HEK293 (cell line): ENCODE data around the gene VCL.

Source experiments
- GLI2 ChIP-seq: fragments of 450-650 bp; formaldehyde crosslinking; IDR thresholded peaks from 2 replicates; pipeline ENCODE4; 2017; ENCODE audit warnings: missing biosample characterization, missing genetic modification characterization, low read depth, borderline replicate concordance
- SCRT2 ChIP-seq: fragments of 450-650 bp; formaldehyde crosslinking; IDR thresholded peaks from 2 replicates; pipeline ENCODE4 v1.5.1; 2016; ENCODE audit warnings: missing biosample characterization, missing genetic modification characterization
- SP3 ChIP-seq: fragments of 450-650 bp; formaldehyde crosslinking; IDR thresholded peaks from 2 replicates; pipeline ENCODE4 v1.5.1; 2016; ENCODE audit warnings: missing biosample characterization, missing genetic modification characterization
- WT1 ChIP-seq: fragments of 450-650 bp; formaldehyde crosslinking; IDR thresholded peaks from 2 replicates; pipeline ENCODE4 v1.5.1; 2016; ENCODE audit warnings: missing biosample characterization, missing genetic modification characterization
- ZBTB7A ChIP-seq: fragments of 450-650 bp; formaldehyde crosslinking; IDR thresholded peaks from 2 replicates; pipeline ENCODE4 v1.5.1; 2016; ENCODE audit warnings: low read depth, missing biosample characterization, missing genetic modification characterization
- ZFHX2 ChIP-seq: fragments of 450-650 bp; formaldehyde crosslinking; conservative IDR thresholded peaks from 2 replicates; pipeline ENCODE4 v1.5.1; 2016; ENCODE audit warnings: missing biosample characterization, missing genetic modification characterization
- ZFP37 ChIP-seq: fragments of 450-650 bp; formaldehyde crosslinking; IDR thresholded peaks from 2 replicates; pipeline ENCODE4 v1.5.1; 2016; ENCODE audit warnings: missing biosample characterization, missing genetic modification characterization
- ZNF19 ChIP-seq: fragments of 450-650 bp; formaldehyde crosslinking; IDR thresholded peaks from 2 replicates; pipeline ENCODE4; 2016; ENCODE audit warnings: missing biosample characterization, missing genetic modification characterization, low read depth
- ZNF2 ChIP-seq: fragments of 450-650 bp; formaldehyde crosslinking; IDR thresholded peaks from 2 replicates; pipeline ENCODE4 v1.5.1; 2016; ENCODE audit warnings: missing biosample characterization, missing genetic modification characterization
- ZNF211 ChIP-seq: fragments of 450-650 bp; formaldehyde crosslinking; IDR thresholded peaks from 2 replicates; pipeline ENCODE4 v1.5.1; 2016; ENCODE audit warnings: low read depth, missing biosample characterization, missing genetic modification characterization
- ZNF239 ChIP-seq: fragments of 450-650 bp; formaldehyde crosslinking; IDR thresholded peaks from 2 replicates; pipeline ENCODE4 v1.5.1; 2016; ENCODE audit warnings: missing biosample characterization, missing genetic modification characterization
- ZNF335 ChIP-seq: fragments of 450-650 bp; formaldehyde crosslinking; conservative IDR thresholded peaks from 2 replicates; pipeline ENCODE4 v1.5.1; 2016; ENCODE audit warnings: missing biosample characterization, missing genetic modification characterization
- ZNF341 ChIP-seq: fragments of 450-650 bp; formaldehyde crosslinking; IDR thresholded peaks from 2 replicates; pipeline ENCODE4; 2016; ENCODE audit warnings: low read depth, missing biosample characterization, missing genetic modification characterization
- ZNF37A ChIP-seq: fragments of 450-650 bp; IDR thresholded peaks from 2 replicates; pipeline ENCODE4 v1.5.1; 2018; ENCODE audit warnings: missing biosample characterization, missing genetic modification characterization
- ZNF529 ChIP-seq: fragments of 450-650 bp; formaldehyde crosslinking; IDR thresholded peaks from 2 replicates; pipeline ENCODE4 v1.5.1; 2017; ENCODE audit warnings: missing genetic modification characterization, missing biosample characterization; ENCODE audit not compliant: insufficient replicate concordance
- ZNF623 ChIP-seq: fragments of 450-650 bp; formaldehyde crosslinking; IDR thresholded peaks from 2 replicates; pipeline ENCODE4 v1.5.1; 2016; ENCODE audit warnings: missing biosample characterization, missing genetic modification characterization
- ZNF654 ChIP-seq: fragments of 450-650 bp; formaldehyde crosslinking; IDR thresholded peaks from 2 replicates; pipeline ENCODE4 v1.5.1; 2016; ENCODE audit warnings: low read depth, missing biosample characterization, missing genetic modification characterization
- ZNF670 ChIP-seq: fragments of 450-650 bp; formaldehyde crosslinking; IDR thresholded peaks from 2 replicates; pipeline ENCODE4 v1.5.1; 2016; ENCODE audit warnings: missing biosample characterization, missing genetic modification characterization, low read depth
- ZNF785 ChIP-seq: fragments of 450-650 bp; formaldehyde crosslinking; IDR thresholded peaks from 2 replicates; pipeline ENCODE4 v1.5.1; 2016; ENCODE audit warnings: missing biosample characterization, missing genetic modification characterization
- ZSCAN16 ChIP-seq: fragments of 450-650 bp; formaldehyde crosslinking; IDR thresholded peaks from 2 replicates; pipeline ENCODE4 v1.5.1; 2016; ENCODE audit warnings: missing biosample characterization, missing genetic modification characterization
- TF ChIP-seq, protein P1 (sequence below): fragments of 450-650 bp; formaldehyde crosslinking; IDR thresholded peaks from 2 replicates; pipeline ENCODE4 v1.5.1; 2017; ENCODE audit warnings: missing biosample characterization, missing genetic modification characterization
- TF ChIP-seq, protein P2 (sequence below): fragments of 450-650 bp; formaldehyde crosslinking; IDR thresholded peaks from 2 replicates; pipeline ENCODE4 v1.5.1; 2016; ENCODE audit warnings: missing biosample characterization, missing genetic modification characterization
- TF ChIP-seq, protein P3 (sequence below): fragments of 450-650 bp; formaldehyde crosslinking; conservative IDR thresholded peaks from 2 replicates; pipeline ENCODE4 v1.5.1; 2016; ENCODE audit warnings: low read depth, missing biosample characterization, missing genetic modification characterization
- TF ChIP-seq, protein P4 (sequence below): fragments of 450-650 bp; formaldehyde crosslinking; IDR thresholded peaks from 2 replicates; pipeline ENCODE4 v1.5.1; 2016; ENCODE audit warnings: missing biosample characterization, missing genetic modification characterization
- TF ChIP-seq, protein P5 (sequence below): fragments of 450-650 bp; formaldehyde crosslinking; IDR thresholded peaks from 2 replicates; pipeline ENCODE4 v1.5.1; 2016; ENCODE audit warnings: missing biosample characterization, missing genetic modification characterization, low read depth
- TF ChIP-seq, protein P6 (sequence below): fragments of 450-650 bp; formaldehyde crosslinking; IDR thresholded peaks from 2 replicates; pipeline ENCODE4 v1.5.1; 2017; ENCODE audit warnings: missing biosample characterization, missing genetic modification characterization

The VCL gene

DNA sequence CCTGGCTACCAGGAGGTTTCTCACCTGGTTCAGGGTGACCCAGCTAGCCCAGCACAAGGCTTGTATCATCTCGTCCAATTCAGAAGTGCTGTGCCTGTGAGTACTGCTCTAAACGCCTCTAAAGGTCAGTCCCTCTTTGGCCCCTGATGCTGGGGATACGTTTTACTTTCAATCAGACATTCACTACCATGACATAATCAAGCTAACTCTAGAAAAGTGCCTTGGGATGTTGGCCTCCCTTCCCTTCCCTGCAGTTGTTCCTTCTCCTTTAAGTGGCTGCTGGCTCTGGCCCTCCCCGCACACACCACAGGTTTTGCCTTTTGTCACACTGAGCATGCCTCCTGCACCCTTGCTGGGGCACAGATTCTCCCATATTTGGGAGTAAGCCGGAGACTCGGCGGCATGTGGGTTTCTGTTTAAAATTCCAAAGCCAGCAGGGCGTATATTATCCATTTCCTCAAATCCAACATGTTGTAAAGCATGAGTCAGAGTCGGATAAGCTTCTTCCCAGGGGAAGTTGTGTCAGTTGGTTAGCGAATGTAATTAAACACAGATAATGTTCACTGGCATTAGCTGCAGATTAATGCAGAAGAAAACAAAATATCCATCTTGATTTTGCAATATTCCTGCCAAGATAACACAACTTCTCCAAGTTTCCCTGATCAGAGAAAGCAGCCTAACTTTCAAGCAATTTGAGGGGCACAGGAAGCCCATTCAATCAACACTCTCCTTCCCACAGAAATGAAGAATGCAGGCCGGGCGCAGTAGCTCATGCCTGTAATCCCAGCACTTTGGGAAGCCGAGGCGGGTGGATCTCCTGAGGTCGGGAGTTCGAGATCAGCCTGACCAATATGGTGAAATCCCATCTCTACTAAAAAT lies 31.8 kb upstream of the VCL start (continued):
- TF ChIP-seq, protein P1, sequence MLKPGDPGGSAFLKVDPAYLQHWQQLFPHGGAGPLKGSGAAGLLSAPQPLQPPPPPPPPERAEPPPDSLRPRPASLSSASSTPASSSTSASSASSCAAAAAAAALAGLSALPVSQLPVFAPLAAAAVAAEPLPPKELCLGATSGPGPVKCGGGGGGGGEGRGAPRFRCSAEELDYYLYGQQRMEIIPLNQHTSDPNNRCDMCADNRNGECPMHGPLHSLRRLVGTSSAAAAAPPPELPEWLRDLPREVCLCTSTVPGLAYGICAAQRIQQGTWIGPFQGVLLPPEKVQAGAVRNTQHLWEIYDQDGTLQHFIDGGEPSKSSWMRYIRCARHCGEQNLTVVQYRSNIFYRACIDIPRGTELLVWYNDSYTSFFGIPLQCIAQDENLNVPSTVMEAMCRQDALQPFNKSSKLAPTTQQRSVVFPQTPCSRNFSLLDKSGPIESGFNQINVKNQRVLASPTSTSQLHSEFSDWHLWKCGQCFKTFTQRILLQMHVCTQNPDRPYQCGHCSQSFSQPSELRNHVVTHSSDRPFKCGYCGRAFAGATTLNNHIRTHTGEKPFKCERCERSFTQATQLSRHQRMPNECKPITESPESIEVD (tag by site-specific recombination), result peak; percentile 99
- TF ChIP-seq ZNF623 (tag by site-specific recombination) (peak; percentile 28), ZBTB7A (tag by site-specific recombination) (no peak), ZNF211 (tag by site-specific recombination) (no peak), ZNF2 (tag by site-specific recombination) (peak; percentile 76), GLI2 (tag by site-specific recombination) (peak; percentile 91; the same call in 1 of the 2 replicates), ZNF654 (no peak), ZNF529 (tag by site-specific recombination) (no peak), ZNF670 (tag by site-specific recombination) (no peak), SP3 (tag by site-specific recombination) (no peak; the same call in 1 of the 2 replicates), ZNF785 (no peak), ZNF37A (tag by site-specific recombination) (no peak), ZFP37 (tag by site-specific recombination) (0 out of 2 replicates have a peak, but pooled peaks have one; percentile 48), SCRT2 (tag by site-specific recombination) (peak; percentile 98), ZFHX2 (0 out of 2 replicates have a peak, but pooled peaks have one; percentile 13), ZNF341 (tag by site-specific recombination) (peak; percentile 92), ZNF335 (peak; percentile 52), ZNF239 (tag by site-specific recombination) (no peak), ZNF19 (no peak), WT1 (tag by site-specific recombination) (peak; percentile 86), ZSCAN16 (tag by site-specific recombination) (no peak)
- TF ChIP-seq, protein P2, sequence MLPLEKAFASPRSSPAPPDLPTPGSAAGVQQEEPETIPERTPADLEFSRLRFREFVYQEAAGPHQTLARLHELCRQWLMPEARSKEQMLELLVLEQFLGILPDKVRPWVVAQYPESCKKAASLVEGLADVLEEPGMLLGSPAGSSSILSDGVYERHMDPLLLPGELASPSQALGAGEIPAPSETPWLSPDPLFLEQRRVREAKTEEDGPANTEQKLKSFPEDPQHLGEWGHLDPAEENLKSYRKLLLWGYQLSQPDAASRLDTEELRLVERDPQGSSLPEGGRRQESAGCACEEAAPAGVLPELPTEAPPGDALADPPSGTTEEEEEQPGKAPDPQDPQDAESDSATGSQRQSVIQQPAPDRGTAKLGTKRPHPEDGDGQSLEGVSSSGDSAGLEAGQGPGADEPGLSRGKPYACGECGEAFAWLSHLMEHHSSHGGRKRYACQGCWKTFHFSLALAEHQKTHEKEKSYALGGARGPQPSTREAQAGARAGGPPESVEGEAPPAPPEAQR, result no peak
- TF ChIP-seq, protein P3, sequence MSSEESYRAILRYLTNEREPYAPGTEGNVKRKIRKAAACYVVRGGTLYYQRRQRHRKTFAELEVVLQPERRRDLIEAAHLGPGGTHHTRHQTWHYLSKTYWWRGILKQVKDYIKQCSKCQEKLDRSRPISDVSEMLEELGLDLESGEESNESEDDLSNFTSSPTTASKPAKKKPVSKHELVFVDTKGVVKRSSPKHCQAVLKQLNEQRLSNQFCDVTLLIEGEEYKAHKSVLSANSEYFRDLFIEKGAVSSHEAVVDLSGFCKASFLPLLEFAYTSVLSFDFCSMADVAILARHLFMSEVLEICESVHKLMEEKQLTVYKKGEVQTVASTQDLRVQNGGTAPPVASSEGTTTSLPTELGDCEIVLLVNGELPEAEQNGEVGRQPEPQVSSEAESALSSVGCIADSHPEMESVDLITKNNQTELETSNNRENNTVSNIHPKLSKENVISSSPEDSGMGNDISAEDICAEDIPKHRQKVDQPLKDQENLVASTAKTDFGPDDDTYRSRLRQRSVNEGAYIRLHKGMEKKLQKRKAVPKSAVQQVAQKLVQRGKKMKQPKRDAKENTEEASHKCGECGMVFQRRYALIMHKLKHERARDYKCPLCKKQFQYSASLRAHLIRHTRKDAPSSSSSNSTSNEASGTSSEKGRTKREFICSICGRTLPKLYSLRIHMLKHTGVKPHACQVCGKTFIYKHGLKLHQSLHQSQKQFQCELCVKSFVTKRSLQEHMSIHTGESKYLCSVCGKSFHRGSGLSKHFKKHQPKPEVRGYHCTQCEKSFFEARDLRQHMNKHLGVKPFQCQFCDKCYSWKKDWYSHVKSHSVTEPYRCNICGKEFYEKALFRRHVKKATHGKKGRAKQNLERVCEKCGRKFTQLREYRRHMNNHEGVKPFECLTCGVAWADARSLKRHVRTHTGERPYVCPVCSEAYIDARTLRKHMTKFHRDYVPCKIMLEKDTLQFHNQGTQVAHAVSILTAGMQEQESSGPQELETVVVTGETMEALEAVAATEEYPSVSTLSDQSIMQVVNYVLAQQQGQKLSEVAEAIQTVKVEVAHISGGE (tag by site-specific recombination), result no peak
- TF ChIP-seq, protein P4, sequence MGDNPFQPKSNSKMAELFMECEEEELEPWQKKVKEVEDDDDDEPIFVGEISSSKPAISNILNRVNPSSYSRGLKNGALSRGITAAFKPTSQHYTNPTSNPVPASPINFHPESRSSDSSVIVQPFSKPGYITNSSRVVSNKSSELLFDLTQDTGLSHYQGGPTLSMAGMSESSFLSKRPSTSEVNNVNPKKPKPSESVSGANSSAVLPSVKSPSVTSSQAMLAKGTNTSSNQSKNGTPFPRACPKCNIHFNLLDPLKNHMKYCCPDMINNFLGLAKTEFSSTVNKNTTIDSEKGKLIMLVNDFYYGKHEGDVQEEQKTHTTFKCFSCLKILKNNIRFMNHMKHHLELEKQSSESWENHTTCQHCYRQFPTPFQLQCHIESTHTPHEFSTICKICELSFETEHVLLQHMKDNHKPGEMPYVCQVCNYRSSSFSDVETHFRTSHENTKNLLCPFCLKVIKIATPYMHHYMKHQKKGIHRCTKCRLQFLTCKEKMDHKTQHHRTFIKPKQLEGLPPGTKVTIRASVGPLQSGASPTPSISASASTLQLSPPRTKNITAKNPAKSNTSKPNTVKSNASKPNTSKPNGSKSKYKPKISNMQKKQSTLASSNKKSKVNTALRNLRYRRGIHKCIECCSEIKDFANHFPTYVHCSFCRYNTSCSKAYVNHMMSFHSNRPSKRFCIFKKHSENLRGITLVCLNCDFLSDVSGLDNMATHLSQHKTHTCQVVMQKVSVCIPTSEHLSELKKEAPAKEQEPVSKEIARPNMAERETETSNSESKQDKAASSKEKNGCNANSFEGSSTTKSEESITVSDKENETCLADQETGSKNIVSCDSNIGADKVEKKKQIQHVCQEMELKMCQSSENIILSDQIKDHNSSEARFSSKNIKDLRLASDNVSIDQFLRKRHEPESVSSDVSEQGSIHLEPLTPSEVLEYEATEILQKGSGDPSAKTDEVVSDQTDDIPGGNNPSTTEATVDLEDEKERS, result no peak
- TF ChIP-seq, protein P5, sequence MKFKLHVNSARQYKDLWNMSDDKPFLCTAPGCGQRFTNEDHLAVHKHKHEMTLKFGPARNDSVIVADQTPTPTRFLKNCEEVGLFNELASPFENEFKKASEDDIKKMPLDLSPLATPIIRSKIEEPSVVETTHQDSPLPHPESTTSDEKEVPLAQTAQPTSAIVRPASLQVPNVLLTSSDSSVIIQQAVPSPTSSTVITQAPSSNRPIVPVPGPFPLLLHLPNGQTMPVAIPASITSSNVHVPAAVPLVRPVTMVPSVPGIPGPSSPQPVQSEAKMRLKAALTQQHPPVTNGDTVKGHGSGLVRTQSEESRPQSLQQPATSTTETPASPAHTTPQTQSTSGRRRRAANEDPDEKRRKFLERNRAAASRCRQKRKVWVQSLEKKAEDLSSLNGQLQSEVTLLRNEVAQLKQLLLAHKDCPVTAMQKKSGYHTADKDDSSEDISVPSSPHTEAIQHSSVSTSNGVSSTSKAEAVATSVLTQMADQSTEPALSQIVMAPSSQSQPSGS (tag by site-specific recombination), result 0 out of 2 replicates have a peak, but pooled peaks have one; percentile 13
- TF ChIP-seq, protein P6, sequence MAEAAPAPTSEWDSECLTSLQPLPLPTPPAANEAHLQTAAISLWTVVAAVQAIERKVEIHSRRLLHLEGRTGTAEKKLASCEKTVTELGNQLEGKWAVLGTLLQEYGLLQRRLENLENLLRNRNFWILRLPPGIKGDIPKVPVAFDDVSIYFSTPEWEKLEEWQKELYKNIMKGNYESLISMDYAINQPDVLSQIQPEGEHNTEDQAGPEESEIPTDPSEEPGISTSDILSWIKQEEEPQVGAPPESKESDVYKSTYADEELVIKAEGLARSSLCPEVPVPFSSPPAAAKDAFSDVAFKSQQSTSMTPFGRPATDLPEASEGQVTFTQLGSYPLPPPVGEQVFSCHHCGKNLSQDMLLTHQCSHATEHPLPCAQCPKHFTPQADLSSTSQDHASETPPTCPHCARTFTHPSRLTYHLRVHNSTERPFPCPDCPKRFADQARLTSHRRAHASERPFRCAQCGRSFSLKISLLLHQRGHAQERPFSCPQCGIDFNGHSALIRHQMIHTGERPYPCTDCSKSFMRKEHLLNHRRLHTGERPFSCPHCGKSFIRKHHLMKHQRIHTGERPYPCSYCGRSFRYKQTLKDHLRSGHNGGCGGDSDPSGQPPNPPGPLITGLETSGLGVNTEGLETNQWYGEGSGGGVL (tag by site-specific recombination), result 0 out of 2 replicates have a peak, but pooled peaks have one; percentile 43
